ENCODE data around the gene TGM1.

The TGM1 gene

GRCh38 chr14:24254630-24255392 is 8.2 kb downstream of the TGM1 start:
- H3K4me3 ChIP-seq (ENCODE audit: control insufficient read depth, low read depth, low read length), result no peak overlapping the region
- TF ChIP-seq CTCF (conservative IDR thresholded peaks at IDR 0.05; ENCODE audit: control insufficient read depth, insufficient read depth, low read depth, low read length), result no peak
- DNase-seq (ENCODE audit: low read depth), result no peak

- no peak for DNase-seq (ENCODE audit: low read depth)
- no peak for TF ChIP-seq CTCF (conservative IDR thresholded peaks at IDR 0.05; ENCODE audit: control insufficient read depth, insufficient read depth, low read depth, low read length)
- no peak overlapping the region for H3K4me3 ChIP-seq (ENCODE audit: control insufficient read depth, low read depth, low read length)
These were observed 9.0 kb downstream of the TGM1 start for GRCh38 chr14:24253936-24254335.

- TF ChIP-seq CTCF (conservative IDR thresholded peaks at IDR 0.05; ENCODE audit: control insufficient read depth, insufficient read depth, low read depth, low read length), result no peak
- H3K4me3 ChIP-seq (ENCODE audit: control insufficient read depth, low read depth, low read length), result no peak overlapping the region
- no peak for DNase-seq (ENCODE audit: low read depth)
These were observed 10.5 kb downstream of the TGM1 start for GRCh38 chr14:24252289-24253124.

GRCh38 chr14:24251880-24252288 is 11.1 kb downstream of the TGM1 start:
- DNase-seq (ENCODE audit: low read depth), result peak; percentile 12
- no peak overlapping the region for H3K4me3 ChIP-seq (ENCODE audit: control insufficient read depth, low read depth, low read length)
- no peak for TF ChIP-seq CTCF (conservative IDR thresholded peaks at IDR 0.05; ENCODE audit: control insufficient read depth, insufficient read depth, low read depth, low read length)

GRCh38 chr14:24250354-24250753 is 12.6 kb downstream of the TGM1 start:
- H3K4me3 ChIP-seq (ENCODE audit: control insufficient read depth, low read depth, low read length), result no peak overlapping the region
- no peak for TF ChIP-seq CTCF (conservative IDR thresholded peaks at IDR 0.05; ENCODE audit: control insufficient read depth, insufficient read depth, low read depth, low read length)
- no peak for DNase-seq (ENCODE audit: low read depth)

GRCh38 chr14:24249230-24250021 is 13.6 kb downstream of the TGM1 start:
- no peak for DNase-seq (ENCODE audit: low read depth)
- TF ChIP-seq CTCF (conservative IDR thresholded peaks at IDR 0.05; ENCODE audit: control insufficient read depth, insufficient read depth, low read depth, low read length), result no peak
- H3K4me3 ChIP-seq (ENCODE audit: control insufficient read depth, low read depth, low read length), result no peak overlapping the region

All from fibroblast of mammary gland (primary cell).